ENCODE measurements around the gene AKAP9. TPM values are rescaled to one million over a fixed set of nuclear protein-coding genes. Genes with fewer than 3 reads are reported as not detected.

The AKAP9 gene
- total and polyA plus RNA-seq, 9 of the 15 experiments (the other 6 are each of a cell fraction or from before 2014, with no cell fraction given) = 25.5 to 80.9 (median 46.3) TPM

- no peak; the same call in 1 of the 2 replicates for TF ChIP-seq STAT5A (IDR thresholded peaks at IDR 0.05; ENCODE audit: borderline replicate concordance, low read length)
- no peak for TF ChIP-seq ZNF668 (CRISPR knock-in tag; IDR thresholded peaks at IDR 0.05)
- TF ChIP-seq MYC (IDR thresholded peaks at IDR 0.05; ENCODE audit: low read depth, low read length) = peak; percentile 75; the same call in 1 of the 2 replicates
- TF ChIP-seq MYC (CRISPR knock-in tag; IDR thresholded peaks at IDR 0.05; ENCODE audit: borderline replicate concordance, low read depth) = no peak
- peak; percentile 3 to 47; a peak in 2 of 4 replicates for TF ChIP-seq SIN3A (IDR thresholded peaks at IDR 0.05; ENCODE audit: borderline replicate concordance in 2 of 2, control insufficient read depth in 1 of 2, low read depth in 2 of 2, low read length in 2 of 2)
- TF ChIP-seq MLX (CRISPR knock-in tag; conservative IDR thresholded peaks at IDR 0.05) = 0 out of 4 replicates have a peak, but pooled peaks of 1 of the 2 experiments have one; percentile 75
- TF ChIP-seq, protein P1, sequence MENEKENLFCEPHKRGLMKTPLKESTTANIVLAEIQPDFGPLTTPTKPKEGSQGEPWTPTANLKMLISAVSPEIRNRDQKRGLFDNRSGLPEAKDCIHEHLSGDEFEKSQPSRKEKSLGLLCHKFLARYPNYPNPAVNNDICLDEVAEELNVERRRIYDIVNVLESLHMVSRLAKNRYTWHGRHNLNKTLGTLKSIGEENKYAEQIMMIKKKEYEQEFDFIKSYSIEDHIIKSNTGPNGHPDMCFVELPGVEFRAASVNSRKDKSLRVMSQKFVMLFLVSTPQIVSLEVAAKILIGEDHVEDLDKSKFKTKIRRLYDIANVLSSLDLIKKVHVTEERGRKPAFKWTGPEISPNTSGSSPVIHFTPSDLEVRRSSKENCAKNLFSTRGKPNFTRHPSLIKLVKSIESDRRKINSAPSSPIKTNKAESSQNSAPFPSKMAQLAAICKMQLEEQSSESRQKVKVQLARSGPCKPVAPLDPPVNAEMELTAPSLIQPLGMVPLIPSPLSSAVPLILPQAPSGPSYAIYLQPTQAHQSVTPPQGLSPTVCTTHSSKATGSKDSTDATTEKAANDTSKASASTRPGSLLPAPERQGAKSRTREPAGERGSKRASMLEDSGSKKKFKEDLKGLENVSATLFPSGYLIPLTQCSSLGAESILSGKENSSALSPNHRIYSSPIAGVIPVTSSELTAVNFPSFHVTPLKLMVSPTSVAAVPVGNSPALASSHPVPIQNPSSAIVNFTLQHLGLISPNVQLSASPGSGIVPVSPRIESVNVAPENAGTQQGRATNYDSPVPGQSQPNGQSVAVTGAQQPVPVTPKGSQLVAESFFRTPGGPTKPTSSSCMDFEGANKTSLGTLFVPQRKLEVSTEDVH (IDR thresholded peaks at IDR 0.05; ENCODE audit: low read depth, partially characterized antibody) = peak; percentile 43
- TF ChIP-seq OTX1 (CRISPR knock-in tag; IDR thresholded peaks at IDR 0.05) = peak; percentile 78; the same call in 1 of the 2 replicates
- 0 out of 2 replicates have a peak, but pooled peaks have one; percentile 56 for TF ChIP-seq TGIF2 (CRISPR knock-in tag; IDR thresholded peaks at IDR 0.05)
- peak; percentile 52; the same call in 1 of the 2 replicates for TF ChIP-seq HES1 (IDR thresholded peaks at IDR 0.05; ENCODE audit: low read depth)
- TF ChIP-seq GABPA (tag; conservative IDR thresholded peaks at IDR 0.05; ENCODE audit: low read depth) = no peak
- 0 out of 2 replicates have a peak, but pooled peaks have one; percentile 49 for TF ChIP-seq ARID4B (CRISPR knock-in tag; IDR thresholded peaks at IDR 0.05)
- TF ChIP-seq, protein P2, sequence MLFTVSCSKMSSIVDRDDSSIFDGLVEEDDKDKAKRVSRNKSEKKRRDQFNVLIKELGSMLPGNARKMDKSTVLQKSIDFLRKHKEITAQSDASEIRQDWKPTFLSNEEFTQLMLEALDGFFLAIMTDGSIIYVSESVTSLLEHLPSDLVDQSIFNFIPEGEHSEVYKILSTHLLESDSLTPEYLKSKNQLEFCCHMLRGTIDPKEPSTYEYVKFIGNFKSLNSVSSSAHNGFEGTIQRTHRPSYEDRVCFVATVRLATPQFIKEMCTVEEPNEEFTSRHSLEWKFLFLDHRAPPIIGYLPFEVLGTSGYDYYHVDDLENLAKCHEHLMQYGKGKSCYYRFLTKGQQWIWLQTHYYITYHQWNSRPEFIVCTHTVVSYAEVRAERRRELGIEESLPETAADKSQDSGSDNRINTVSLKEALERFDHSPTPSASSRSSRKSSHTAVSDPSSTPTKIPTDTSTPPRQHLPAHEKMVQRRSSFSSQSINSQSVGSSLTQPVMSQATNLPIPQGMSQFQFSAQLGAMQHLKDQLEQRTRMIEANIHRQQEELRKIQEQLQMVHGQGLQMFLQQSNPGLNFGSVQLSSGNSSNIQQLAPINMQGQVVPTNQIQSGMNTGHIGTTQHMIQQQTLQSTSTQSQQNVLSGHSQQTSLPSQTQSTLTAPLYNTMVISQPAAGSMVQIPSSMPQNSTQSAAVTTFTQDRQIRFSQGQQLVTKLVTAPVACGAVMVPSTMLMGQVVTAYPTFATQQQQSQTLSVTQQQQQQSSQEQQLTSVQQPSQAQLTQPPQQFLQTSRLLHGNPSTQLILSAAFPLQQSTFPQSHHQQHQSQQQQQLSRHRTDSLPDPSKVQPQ (CRISPR knock-in tag; IDR thresholded peaks at IDR 0.05; ENCODE audit: borderline replicate concordance) = no peak
- TF ChIP-seq ZNF239 (CRISPR knock-in tag; IDR thresholded peaks at IDR 0.05) = peak; percentile 21; the same call in 1 of the 2 replicates
- TF ChIP-seq ZNF263 (CRISPR knock-in tag; IDR thresholded peaks at IDR 0.05; ENCODE audit: borderline replicate concordance) = 0 out of 2 replicates have a peak, but pooled peaks have one; percentile 25
Observed at GRCh38 chr7:92133737-92134270, 193.1 kb downstream of the AKAP9 start (continued).
